PFSK-1 (cell line): ENCODE measurements around the gene CREB3L2.

Source experiments
- POLR2AphosphoS5 ChIP-seq: IDR thresholded peaks from 2 replicates; pipeline ENCODE4 v1.6.1; 2012; ENCODE audit warnings: low read depth, mild to moderate bottlenecking, control low read depth, low read length, moderate library complexity
- REST ChIP-seq, 2 experiments: IDR thresholded peaks; 2 replicates each; pipeline versions ENCODE4 v1.6.1 to v1.8.0; 2011 to 2012; ENCODE audit warnings: low read depth in 2 of 2, low read length in 2 of 2, control low read depth in 1 of 2, inconsistent platforms in 1 of 2, mild to moderate bottlenecking in 1 of 2, moderate library complexity in 1 of 2; ENCODE audit not compliant: insufficient read depth in 1 of 2

GRCh38 chr7:137925754-137926153 lies 76.1 kb downstream of the CREB3L2 start:
- TF ChIP-seq POLR2AphosphoS5 (no peak), REST (IDR thresholded peaks at IDR 0.05; ENCODE audit: insufficient read depth in 1 of 2, low read depth in 2 of 2, low read length in 2 of 2) (no peak)
